Endothelial cell of umbilical vein (primary cell): ENCODE measurements around the gene SFRP2. TPM values are rescaled to one million over a fixed set of nuclear protein-coding genes. Genes with fewer than 3 reads are reported as not detected.

Experiments used
- BruUV-seq: library from RNA; stranded (reverse); fragments of 400-500 nt; replicated peaks from 2 replicates; lab custom pipeline; 2021; lab: Mats Ljungman, UMichigan
- CTCF ChIA-PET: fragments of 300-600, 350-600 bp; sonication (Branson Sonifier 250); formaldehyde crosslinking; loops from one replicate; lab custom pipeline; 2021; ENCODE audit warnings: antibody characterized with exemption, inconsistent platforms; lab: Charles Lee
- POLR2A ChIA-PET: fragments of 300-600, 350-600 bp; sonication (Branson Sonifier 250); formaldehyde crosslinking; loops from one replicate; lab custom pipeline; 2021; ENCODE audit warnings: antibody characterized with exemption, inconsistent platforms; lab: Charles Lee
- DNase-seq: peaks from one replicate; pipeline ENCODE4 v3.0.0-alpha.2; 2011; ENCODE audit warnings: low read depth, low spot score
- FAIRE-seq: peaks from 2 replicates; lab custom pipeline; 2011; peaks lifted over from hg19 to GRCh38; lab: Jason Lieb, UNC
- H2AFZ ChIP-seq: 2 replicates; pipeline ENCODE4 v1.6.0; 2012; ENCODE audit warnings: low read depth, low read length, control low read depth, inconsistent platforms
- H3K27ac ChIP-seq: 2 replicates; pipeline ENCODE4 v1.5.1; 2011; ENCODE audit warnings: low read depth, mild to moderate bottlenecking, control low read depth, low read length, moderate library complexity; ENCODE audit not compliant: insufficient read depth
- H3K27me3 ChIP-seq, 2 experiments: 2 replicates each; pipeline versions ENCODE4 v1.6.0 to v1.6.1; 2011; ENCODE audit warnings: low read length in 2 of 2, mixed read lengths in 1 of 2; ENCODE audit not compliant: control insufficient read depth in 2 of 2, insufficient read depth in 2 of 2
- H3K36me3 ChIP-seq, 2 experiments: 2 replicates in 1 of 2; 3 replicates in 1 of 2; pipeline ENCODE4 v1.5.1; 2011; ENCODE audit warnings: low read length in 2 of 2, mild to moderate bottlenecking in 1 of 2, moderate library complexity in 1 of 2; ENCODE audit not compliant: control insufficient read depth in 2 of 2, insufficient read depth in 2 of 2; ENCODE audit errors: extremely low read depth in 1 of 2
- H3K4me1 ChIP-seq: 3 replicates; pipeline ENCODE4 v1.5.1; 2011; ENCODE audit warnings: mild to moderate bottlenecking, low read length; ENCODE audit not compliant: control insufficient read depth, insufficient read depth; ENCODE audit errors: extremely low read depth
- H3K4me2 ChIP-seq: 2 replicates; pipeline ENCODE4 v1.6.1; 2011; ENCODE audit warnings: low read length, control low read depth, mixed read lengths; ENCODE audit not compliant: insufficient read depth
- H3K4me3 ChIP-seq, 3 experiments: fragments of 200-600 bp in 1 of 3; sonication (generic), shearing (Covaris generic) in 1 of 3; replicated peaks in 1 of 3; 2 replicates each; pipeline ENCODE4 v1.5.1; 2011 to 2016; ENCODE audit warnings: control low read depth in 3 of 3, low read length in 3 of 3, mild to moderate bottlenecking in 2 of 3, inconsistent platforms in 1 of 3, low read depth in 1 of 3, moderate library complexity in 1 of 3; ENCODE audit not compliant: insufficient read depth in 1 of 3
- H3K79me2 ChIP-seq: 2 replicates; pipeline ENCODE4 v1.6.0; 2012; ENCODE audit warnings: low read length, inconsistent platforms; ENCODE audit not compliant: control insufficient read depth, insufficient read depth
- H3K9ac ChIP-seq: replicated peaks from 2 replicates; pipeline ENCODE3; 2011; ENCODE audit warnings: low read length, control low read depth; ENCODE audit not compliant: insufficient read depth; ENCODE audit errors: extremely low read depth
- H3K9me1 ChIP-seq: replicated peaks from 3 replicates; pipeline ENCODE4 v1.6.0; 2011; ENCODE audit warnings: mild to moderate bottlenecking, low read length; ENCODE audit not compliant: control insufficient read depth, insufficient read depth; ENCODE audit errors: extremely low read depth
- H3K9me3 ChIP-seq: replicated peaks from 2 replicates; pipeline ENCODE4 v1.5.1; 2012; ENCODE audit warnings: low read length, inconsistent platforms; ENCODE audit not compliant: control insufficient read depth, insufficient read depth
- H4K20me1 ChIP-seq: replicated peaks from 2 replicates; pipeline ENCODE3; 2011; ENCODE audit warnings: mild to moderate bottlenecking, low read length; ENCODE audit not compliant: control insufficient read depth, insufficient read depth; ENCODE audit errors: extremely low read depth
- CTCF ChIP-seq, 2 donors: IDR thresholded peaks; 1 replicate in 1 of 2; 2 replicates in 1 of 2; pipeline ENCODE4 v1.5.1; 2011; ENCODE audit warnings: low read length in 2 of 2, mild to moderate bottlenecking in 2 of 2, moderate library complexity in 2 of 2, control low read depth in 1 of 2, inconsistent platforms in 1 of 2, low read depth in 1 of 2; ENCODE audit not compliant: insufficient read depth in 1 of 2; ENCODE audit errors: extremely low read depth in 1 of 2
- EZH2 ChIP-seq: IDR thresholded peaks from 2 replicates; pipeline ENCODE4 v1.6.1; 2012; ENCODE audit warnings: borderline replicate concordance, low read depth, mild to moderate bottlenecking, moderate library complexity, low read length, inconsistent platforms; ENCODE audit not compliant: severe bottlenecking
- FOS ChIP-seq: IDR thresholded peaks from 2 replicates; pipeline ENCODE4 v1.6.1; 2011; ENCODE audit warnings: mild to moderate bottlenecking, low read length, moderate library complexity, borderline replicate concordance; ENCODE audit not compliant: insufficient read depth
- JUN ChIP-seq: IDR thresholded peaks from 2 replicates; pipeline ENCODE4 v1.6.1; 2011; ENCODE audit warnings: borderline replicate concordance, low read depth; ENCODE audit not compliant: insufficient read length, insufficient read depth
- MAX ChIP-seq: IDR thresholded peaks from 2 replicates; pipeline ENCODE4 v1.6.1; 2011; ENCODE audit not compliant: insufficient read depth, insufficient read length
- POLR2A ChIP-seq: IDR thresholded peaks from 2 replicates; pipeline ENCODE4 v1.6.1; 2012; ENCODE audit warnings: low read depth, mild to moderate bottlenecking, control low read depth, low read length
- POLR2AphosphoS5 ChIP-seq: IDR thresholded peaks from 2 replicates; pipeline ENCODE4 v1.6.1; 2012; ENCODE audit warnings: low read depth, mild to moderate bottlenecking, control low read depth, low read length, moderate library complexity; ENCODE audit not compliant: insufficient read depth
- dilution Hi-C: fragments of 300-500 bp; cut with MboI; formaldehyde crosslinking; loops from one replicate; pipeline ENCODE4 v1.15.0; 2019; ENCODE audit warnings: low sequenced_read_pairs; ENCODE audit not compliant: extremely low pct_ligation_motif_present
- intact Hi-C: fragments of 100-400 bp; cut with micrococcal nuclease; formaldehyde crosslinking; loops from one replicate; pipeline ENCODE4 v1.10.0; 2022
- polyA plus RNA-seq, 4 experiments: library from polyadenylated mRNA; depleted of rRNA in 3 of 4; stranded (reverse) in 3 of 4; unstranded in 1 of 4; fragments of >200 nt; gene quantifications; 2 replicates each; pipeline versions ENCODE4 v1.2.1 to v1.2.3, GENCODE V29; 2011 to 2012; ENCODE audit warnings: missing spikeins in 1 of 4
- total RNA-seq: library from RNA; stranded (reverse); gene quantifications from 2 replicates; pipeline ENCODE4 v1.2.3, GENCODE V29; 2021

SFRP2 gene
- total and polyA plus RNA-seq, 2 donors (not counting 3 experiments of a cell fraction or from before 2014, with no cell fraction given) = 0.04 TPM; not detected in 1

- DNase-seq = no peak
- Histone ChIP-seq H3K27me3 (no peaks in the 10 kb centered on the region), H4K20me1 (no peaks in the 10 kb centered on the region), H3K4me2 (no peak overlapping the region), H3K9ac (no peak overlapping the region), H3K4me1 (no peaks in the 10 kb centered on the region), H3K4me3 (no peak overlapping the region), H3K36me3 (no peaks in the 10 kb centered on the region), H3K79me2 (no peaks in the 10 kb centered on the region), H3K9me3 (no peaks in the 10 kb centered on the region), H3K9me1 (no peaks in the 10 kb centered on the region), H2AFZ (no peak overlapping the region), H3K27ac (no peak overlapping the region)
- no peak for FAIRE-seq
- intact Hi-C loops (no loop called here), dilution Hi-C loops (no loop called here)
- ChIA-PET CTCF (no interaction called here), POLR2A (no interaction called here)
- BruUV-seq = no TSS peak
- TF ChIP-seq POLR2AphosphoS5 = no peak
- TF ChIP-seq EZH2 = no peak
- TF ChIP-seq JUN = no peak
- TF ChIP-seq CTCF (IDR thresholded peaks at IDR 0.05; ENCODE audit: extremely low read depth in 1 of 2, insufficient read depth in 1 of 2, low read depth in 1 of 2, low read length in 2 of 2) = no peak
- TF ChIP-seq POLR2A = no peak
- TF ChIP-seq MAX = no peak
- TF ChIP-seq FOS = no peak
Measured at GRCh38 chr4:153832720-153833287, 43.9 kb upstream of the SFRP2 start.
